NCI-H2171 treated with DMSO at 0.1 percent for 48 hours (cell line): ENCODE data around the gene TM4SF1.
"Not testable (repeated sequence)": the region's sequence is repeated elsewhere in the genome, so short reads cannot be mapped to it uniquely, and the experiment has no call there.

ENCODE experiments used
- DNase-seq: peaks from one replicate; lab custom pipeline; 2025; lab: John Stamatoyannopoulos, UW

TM4SF1 gene

GRCh38 chr3:149343951-149344350, 33.5 kb downstream of the TM4SF1 start:
- no peak for DNase-seq

GRCh38 chr3:149342413-149343380, 34.8 kb downstream of the TM4SF1 start:
- DNase-seq = no peak

DNA sequence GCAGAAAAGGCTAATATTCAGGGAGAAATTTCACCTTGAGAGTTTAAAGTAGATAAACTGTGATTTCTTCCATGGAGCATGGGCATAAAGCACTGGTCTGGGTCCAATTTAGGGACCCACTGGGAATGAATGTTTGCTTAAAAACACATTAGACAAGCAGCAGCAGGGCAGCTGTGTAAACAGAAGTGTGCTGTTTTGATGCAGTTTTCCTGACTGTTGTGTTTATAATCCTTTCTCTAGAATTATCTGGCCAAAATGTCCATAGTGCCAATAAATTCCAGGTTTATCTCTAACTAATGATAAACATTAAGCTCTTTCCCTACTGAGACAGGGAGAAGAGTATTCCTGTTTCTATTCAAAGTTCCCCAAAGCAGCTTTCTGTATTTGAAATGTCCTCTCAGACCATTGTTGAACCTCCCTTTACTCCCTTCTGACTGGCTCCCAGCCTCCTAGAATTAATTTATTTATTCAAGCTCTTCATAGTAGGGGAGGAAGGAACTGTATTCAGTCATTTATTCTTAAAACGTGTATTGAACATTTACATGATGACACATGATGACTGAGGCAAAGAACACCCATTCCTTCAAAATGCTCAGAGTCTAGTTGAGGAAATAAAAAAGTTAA, 37.0 kb downstream of the TM4SF1 start:
- DNase-seq = no peak

DNA sequence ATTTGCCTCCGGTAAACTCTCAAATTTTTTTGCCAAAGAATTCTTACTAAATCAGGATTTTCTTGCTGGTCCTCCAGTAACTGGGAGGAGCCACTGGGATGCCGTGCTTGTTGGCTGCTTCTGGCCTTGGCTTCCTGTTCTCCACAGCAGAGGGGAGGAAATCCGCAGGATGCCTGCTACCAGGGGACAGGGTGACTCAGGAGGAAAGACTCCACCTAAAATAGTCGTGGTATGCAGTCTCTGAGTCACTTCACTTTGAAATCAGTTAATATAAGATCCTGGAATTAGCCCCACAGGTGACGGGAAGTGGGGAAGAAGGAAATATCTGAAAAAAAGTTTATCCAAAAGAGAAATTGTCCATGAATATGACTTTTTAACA, 37.5 kb downstream of the TM4SF1 start:
- no peak for DNase-seq

- not testable (repeated sequence) for DNase-seq
Observed at GRCh38 chr3:149337486-149337885, 40.0 kb downstream of the TM4SF1 start.

DNA sequence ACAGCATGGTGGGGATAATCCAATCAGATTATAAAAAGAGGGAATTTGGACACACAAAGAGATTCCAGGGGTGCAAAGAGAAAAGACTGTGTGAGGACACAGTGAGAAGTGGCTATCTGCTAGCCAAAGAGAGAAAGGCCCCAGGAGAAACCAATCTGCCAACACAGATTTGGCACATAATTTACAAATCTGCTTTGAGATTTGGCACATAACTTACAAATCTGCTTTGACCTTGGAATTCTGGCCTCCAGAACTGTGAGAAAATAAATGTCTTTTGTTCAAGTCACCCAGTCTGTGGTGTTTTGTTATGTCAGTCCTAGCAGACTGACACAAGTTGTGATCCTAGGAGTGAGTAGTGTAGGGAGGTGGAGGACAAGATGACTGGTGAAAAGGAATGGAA, 40.5 kb downstream of the TM4SF1 start:
- DNase-seq = no peak

DNA sequence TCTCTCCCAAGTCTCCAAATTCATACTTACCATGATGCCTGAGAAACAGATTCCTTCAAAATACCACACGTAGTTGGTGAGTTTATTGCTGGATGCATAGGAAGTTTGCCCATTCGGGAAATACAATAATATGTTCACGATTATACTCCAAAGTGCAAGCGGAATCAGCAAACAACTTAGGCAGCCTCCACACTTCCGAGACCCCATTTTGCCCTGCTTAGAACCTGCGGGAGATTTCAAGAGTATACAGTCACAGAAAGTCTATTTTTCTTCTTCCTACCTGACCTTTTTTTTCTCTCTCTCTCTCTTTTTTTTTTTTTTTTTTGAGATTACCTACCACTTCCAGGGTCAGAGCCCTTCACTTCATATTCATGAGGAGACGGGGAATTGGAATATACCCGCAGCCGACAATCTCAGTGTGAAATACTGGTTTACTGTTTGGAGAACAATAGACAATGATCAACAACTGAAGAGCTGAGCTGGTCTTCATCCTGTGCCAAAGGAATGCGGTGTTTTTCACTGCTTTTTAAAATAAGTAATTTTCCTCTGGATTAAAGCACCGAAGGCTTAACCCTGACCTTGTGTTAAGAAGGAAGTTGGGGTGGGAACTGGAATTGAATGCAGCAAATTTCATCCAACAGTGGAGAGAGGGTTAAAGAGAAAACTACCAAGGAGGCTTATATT, 44.1 kb downstream of the TM4SF1 start, which contains the start of gene TM4SF18:
Gene TM4SF18 (minus strand): TSS at position 461 of the 684 bp plus-strand sequence. CDS start 254 bp downstream, at position 207.
- no peak for DNase-seq

GRCh38 chr3:149332771-149333170, 44.7 kb downstream of the TM4SF1 start:
- DNase-seq = no peak

GRCh38 chr3:149332227-149332765, 45.2 kb downstream of the TM4SF1 start:
- DNase-seq = no peak

DNA sequence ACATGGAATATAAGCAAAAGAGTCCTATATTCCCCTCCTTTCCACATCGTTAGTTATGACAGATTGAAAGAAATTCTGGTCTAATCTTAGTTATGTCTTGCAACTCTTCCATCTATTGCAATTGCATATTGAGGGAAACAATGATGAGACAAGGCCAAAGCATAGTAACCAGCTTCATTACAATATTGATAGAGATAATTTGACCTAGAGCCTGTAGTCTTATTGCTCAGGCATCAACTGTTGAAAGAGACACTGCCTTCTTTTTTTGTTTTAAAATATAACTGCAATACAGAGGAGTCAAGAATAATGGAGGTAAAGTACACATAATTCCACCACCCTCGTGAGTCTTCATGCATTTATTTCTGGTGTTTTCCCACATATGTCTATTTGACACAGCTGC, 46.1 kb downstream of the TM4SF1 start:
- no peak for DNase-seq

- DNase-seq = no peak
Observed at GRCh38 chr3:149330609-149331331, 46.7 kb downstream of the TM4SF1 start.

DNA sequence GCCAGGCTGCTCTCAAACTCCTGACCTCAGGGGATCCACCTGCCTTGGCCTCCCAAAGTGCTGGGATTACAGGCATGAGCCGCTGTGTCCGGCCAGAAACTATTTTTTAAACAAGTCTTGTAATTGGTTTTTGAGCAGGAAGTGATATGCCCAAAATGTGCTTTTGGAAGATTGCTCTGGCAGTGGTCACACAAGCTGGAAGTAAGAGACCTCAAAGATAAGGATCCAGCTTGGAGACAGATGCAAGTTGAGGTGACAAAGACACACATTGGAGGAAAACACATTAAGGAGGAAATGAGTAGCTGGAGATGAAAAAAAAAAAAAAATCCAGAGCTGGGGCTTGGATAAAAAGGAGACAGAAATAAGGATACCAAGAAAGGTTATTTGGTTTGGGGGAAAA, 50.3 kb downstream of the TM4SF1 start:
- DNase-seq = no peak

DNA sequence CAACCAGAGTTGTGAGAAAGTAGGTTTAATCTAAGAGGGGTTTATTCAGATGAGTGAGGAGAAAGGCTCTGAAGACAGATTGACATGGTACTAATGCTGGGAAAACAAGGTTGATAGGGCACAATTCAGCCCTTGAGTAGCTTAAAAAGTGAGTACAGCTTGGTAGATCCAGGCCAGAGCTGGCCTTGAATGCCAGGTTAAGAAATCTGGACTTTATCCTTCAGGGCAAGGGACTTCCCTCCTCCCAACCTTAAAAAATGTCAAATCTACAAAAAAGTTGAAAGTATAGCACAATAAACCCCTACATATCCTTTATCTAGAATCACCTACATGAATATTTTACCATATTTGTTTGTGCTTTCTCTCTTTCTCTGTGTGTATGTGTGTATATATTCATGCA, 51.9 kb downstream of the TM4SF1 start:
- DNase-seq = no peak

DNA sequence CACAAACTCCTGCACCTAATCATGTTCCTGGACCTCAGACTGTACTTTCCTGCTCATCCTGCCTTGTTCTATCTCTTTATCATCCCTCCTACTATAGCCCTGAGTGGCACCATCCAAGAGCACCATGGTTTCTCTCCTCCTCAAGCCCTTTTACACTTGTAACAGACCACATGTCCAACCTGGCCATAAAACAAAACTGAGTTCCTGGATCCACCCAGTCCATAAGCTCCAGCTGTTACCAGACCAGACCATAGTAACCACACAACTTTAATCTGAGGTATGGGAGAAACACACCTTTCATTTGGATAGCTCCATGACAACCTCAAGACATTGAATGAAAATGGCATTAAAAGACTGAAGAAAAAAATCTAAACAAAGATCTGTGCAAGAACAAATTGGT, 53.1 kb downstream of the TM4SF1 start:
- DNase-seq = no peak

DNA sequence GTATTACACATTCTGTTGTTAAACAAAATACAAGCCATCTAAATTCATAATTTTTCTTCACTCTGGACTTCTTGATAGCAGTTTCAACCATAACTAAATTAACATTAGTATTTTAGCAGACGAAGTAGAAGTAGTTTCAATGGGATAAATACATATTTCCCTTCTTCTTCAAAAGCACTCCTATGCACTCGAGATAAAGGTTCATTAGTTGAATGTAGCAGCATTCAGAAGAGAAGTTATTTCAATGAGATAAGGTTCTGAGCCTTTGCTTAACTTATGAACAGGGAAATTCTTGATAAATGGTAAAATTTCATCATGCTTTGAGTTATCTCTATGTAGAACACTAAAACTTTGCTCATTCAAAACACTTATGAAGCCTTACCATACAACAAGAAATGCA, 55.8 kb downstream of the TM4SF1 start:
- DNase-seq = no peak

DNA sequence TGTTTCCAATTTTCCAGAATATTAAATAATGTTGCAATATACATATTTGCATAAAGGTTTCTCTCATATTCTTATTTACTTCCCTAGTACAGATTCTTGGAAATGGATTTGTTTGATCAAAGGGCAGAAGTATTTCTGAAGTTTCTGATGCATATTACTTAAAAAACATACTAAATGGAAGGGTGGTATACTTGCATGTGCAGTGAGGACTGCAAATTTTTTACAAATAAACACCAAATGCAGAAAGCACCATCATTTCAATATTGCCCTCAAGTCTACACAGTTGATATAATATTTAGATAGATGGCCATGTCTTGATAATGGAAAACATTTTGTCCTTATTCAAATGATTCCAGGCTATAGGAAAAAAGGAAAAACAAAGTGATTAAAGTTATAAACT, 56.3 kb downstream of the TM4SF1 start:
- no peak for DNase-seq

- no peak for DNase-seq
Observed at GRCh38 chr3:149319750-149320149, 57.7 kb downstream of the TM4SF1 start.
